BJ (cell line): ENCODE data around the gene RLN1. TPM values are rescaled to one million over a fixed set of nuclear protein-coding genes. Genes with fewer than 3 reads are reported as not detected.
"Not testable (repeated sequence)": the region's sequence is repeated elsewhere in the genome, so short reads cannot be mapped to it uniquely, and the experiment has no call there.

Experiments used
- CTCF ChIA-PET: fragments of 350-600 bp; formaldehyde crosslinking; extraction: SDS; loops from one replicate; lab custom pipeline; 2021; ENCODE audit warnings: antibody characterized with exemption, inconsistent platforms; lab: Yijun Ruan, JAX
- POLR2A ChIA-PET: fragments of 300-600 bp; sonication (Branson Sonifier 250); formaldehyde crosslinking; extraction: SDS; loops from one replicate; lab custom pipeline; 2021; ENCODE audit warnings: antibody characterized with exemption; lab: Charles Lee
- DNase-seq: peaks from one replicate; pipeline ENCODE4 v3.0.0-alpha.2; 2011; ENCODE audit warnings: low read depth
- H3K27me3 ChIP-seq: 2 replicates; pipeline ENCODE4 v1.6.0; 2011; ENCODE audit warnings: low read length; ENCODE audit not compliant: control insufficient read depth, insufficient read depth
- H3K36me3 ChIP-seq: 2 replicates; pipeline ENCODE4 v1.5.1; 2011; ENCODE audit warnings: low read length; ENCODE audit not compliant: control insufficient read depth, insufficient read depth
- H3K4me3 ChIP-seq: 2 replicates; pipeline ENCODE4 v1.5.1; 2011; ENCODE audit warnings: low read depth, mild to moderate bottlenecking, control low read depth, low read length
- CTCF ChIP-seq: IDR thresholded peaks from 2 replicates; pipeline ENCODE4 v1.5.1; 2011; ENCODE audit warnings: low read depth, mild to moderate bottlenecking, control low read depth, inconsistent platforms, low read length, moderate library complexity; ENCODE audit not compliant: insufficient read depth
- polyA plus RNA-seq: library from polyadenylated mRNA; depleted of rRNA; stranded (reverse); fragments of >200 nt; gene quantifications from 2 replicates; pipeline ENCODE4 v1.2.3, GENCODE V29; 2011

RLN1 gene
- polyA plus RNA-seq, 1 experiment: not detected

DNA sequence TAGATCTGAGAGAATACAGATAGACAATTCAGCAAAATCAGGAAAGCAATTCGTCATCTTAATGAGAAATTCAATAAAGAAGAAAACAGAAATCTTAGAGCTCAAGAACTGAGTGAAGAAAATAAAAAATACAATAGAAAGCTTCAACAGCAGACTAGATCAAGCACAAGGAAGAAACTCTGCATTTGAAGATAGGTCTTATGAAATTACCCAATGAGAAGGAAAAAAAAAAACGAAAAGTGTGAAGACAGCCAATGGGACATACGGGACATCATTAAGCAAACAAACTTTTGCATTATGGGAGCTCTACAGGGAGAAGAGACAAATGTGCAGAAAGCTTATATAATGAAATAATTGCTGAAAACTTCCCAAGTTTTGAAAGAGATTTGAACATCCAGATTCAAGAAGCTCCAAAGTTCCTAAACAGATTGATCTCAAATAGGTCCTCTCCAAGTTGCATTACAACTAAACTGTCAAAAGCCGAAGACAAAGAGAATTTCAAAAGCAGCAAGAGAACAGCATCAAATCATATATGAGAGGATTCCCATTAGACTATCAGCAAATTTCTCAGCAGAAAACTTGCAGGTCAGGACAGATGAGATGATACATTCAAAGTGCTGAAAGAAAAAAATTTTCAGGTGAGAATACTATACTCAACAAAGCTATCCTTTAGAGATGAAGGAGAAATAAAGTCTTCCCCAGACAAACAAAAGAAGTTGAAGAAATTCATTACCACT, 24.3 kb downstream of the RLN1 start:
- no peaks in the 10 kb centered on the region for H3K27me3 ChIP-seq
- DNase-seq: no peak
- TF ChIP-seq CTCF: no peak
- ChIA-PET POLR2A (no interaction called here), CTCF (interaction anchor here (0.6 to 1.2 kb wide), 3 partner anchors 9 to 552 kb away, joined by 3 read pairs; no protein-coding TSS in a partner anchor)
- no peak overlapping the region for H3K4me3 ChIP-seq
- no peaks in the 10 kb centered on the region for H3K36me3 ChIP-seq

- Histone ChIP-seq H3K36me3 (no peaks in the 10 kb centered on the region), H3K4me3 (no peak overlapping the region), H3K27me3 (peaks cover 7% of the 10 kb centered on the region)
- no peak for DNase-seq
- no peak for TF ChIP-seq CTCF
- CTCF ChIA-PET: interaction anchor here (1.5 kb wide), 1 partner anchor 11 kb away, joined by 4 read pairs; no protein-coding TSS in a partner anchor
- POLR2A ChIA-PET: no interaction called here
Observed at GRCh38 chr9:5310851-5311250, 28.8 kb downstream of the RLN1 start.

- no peak for DNase-seq
Observed at GRCh38 chr9:5305741-5306140, 33.9 kb downstream of the RLN1 start.

GRCh38 chr9:5303840-5304795, 35.6 kb downstream of the RLN1 start, which contains the start of gene RLN2:
TSS of gene RLN2 (minus strand) at chr9:5304716. CDS start at chr9:5304580, 136 bp downstream.
- H3K4me3 ChIP-seq, DNase-seq, POLR2A ChIA-PET, CTCF ChIA-PET, H3K27me3 ChIP-seq, H3K36me3 ChIP-seq: not testable (repeated sequence)

More at GRCh38 chr9:5305741-5306140, 33.9 kb downstream of the RLN1 start:
- Histone ChIP-seq H3K36me3 (no peaks in the 10 kb centered on the region), H3K4me3 (no peak overlapping the region), H3K27me3 (peaks cover 8% of the 10 kb centered on the region)
- CTCF ChIA-PET: interaction anchor here (1.7 kb wide), 1 partner anchor 9 kb away, joined by 3 read pairs; no protein-coding TSS in a partner anchor
- POLR2A ChIA-PET: no interaction called here
- TF ChIP-seq CTCF: no peak

DNA sequence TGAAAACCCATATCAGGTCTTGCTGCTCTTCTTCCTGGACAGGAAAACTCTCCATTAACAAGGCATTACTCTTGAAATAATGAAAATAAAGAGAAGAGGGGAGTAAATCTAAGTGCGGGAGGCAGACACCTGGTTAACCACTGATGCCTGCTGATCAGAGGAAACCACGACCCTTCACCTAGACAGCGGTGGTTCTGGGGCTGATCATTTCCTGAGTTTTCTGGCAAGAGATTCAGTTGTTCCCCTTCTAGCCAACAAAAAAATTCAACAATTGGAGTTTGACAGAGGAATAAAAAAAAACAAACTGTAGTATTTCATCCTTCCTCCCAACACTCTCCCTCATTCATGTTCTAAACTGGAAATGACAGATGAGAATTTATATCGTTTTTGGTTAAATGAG, 38.1 kb downstream of the RLN1 start:
- H3K36me3 ChIP-seq: no peaks in the 10 kb centered on the region
- CTCF ChIA-PET: interaction anchor here (1.5 kb wide), 1 partner anchor 13 kb away, joined by 3 read pairs; no protein-coding TSS in a partner anchor
- no peak for DNase-seq
- peaks cover 1% of the 10 kb centered on the region; the same call in 1 of the 2 replicates for H3K27me3 ChIP-seq
- H3K4me3 ChIP-seq: no peak overlapping the region
- POLR2A ChIA-PET: no interaction called here
- TF ChIP-seq CTCF: no peak
